Right renal cortex interstitium (tissue), 3 donors: ENCODE data around the gene HIC1. TPM values are rescaled to one million over a fixed set of nuclear protein-coding genes. Genes with fewer than 3 reads are reported as not detected.
A peak's percentile ranks its signal among the peaks of the same experiment; 100 is the strongest.

Experiments used
- DNase-seq, 3 donors: peaks; one replicate each; pipeline ENCODE4 v3.0.0-alpha.2; 2013; ENCODE audit warnings: low read depth in 3 of 3, low spot score in 2 of 3
- polyA plus RNA-seq, 3 donors: library from polyadenylated mRNA; unstranded; fragments of 120-200 nt; gene quantifications; one replicate each; pipeline ENCODE4 v1.2.1, GENCODE V29; 2013; ENCODE audit not compliant: insufficient read length in 3 of 3

The HIC1 gene
- polyA plus RNA-seq, 3 donors = 13.5 to 14.2 (median 14.0) TPM

GRCh38 chr17:2024572-2025219 lies 30.2 kb upstream of the HIC1 start:
- no peak for DNase-seq

- DNase-seq = no peak
These were observed 29.7 kb upstream of the HIC1 start, which contains the start of gene RTN4RL1 for GRCh38 chr17:2025220-2025621. TSS of gene RTN4RL1 (minus strand) at chr17:2025334. CDS start at chr17:2024865, 469 bp downstream.

- DNase-seq = no peak
These were observed 29.1 kb upstream of the HIC1 start for GRCh38 chr17:2025622-2026309.

- no peak for DNase-seq
These were observed 27.2 kb upstream of the HIC1 start for GRCh38 chr17:2027528-2028233.

GRCh38 chr17:2028234-2028614 lies 26.7 kb upstream of the HIC1 start:
- no peak for DNase-seq

GRCh38 chr17:2028737-2029136 lies 26.2 kb upstream of the HIC1 start:
- DNase-seq = no peak

GRCh38 chr17:2029911-2030778 lies 24.8 kb upstream of the HIC1 start, which contains the start of gene DPH1:
TSS of gene DPH1 (plus strand) at chr17:2030153. CDS start at chr17:2030170, 17 bp downstream.
- peak in 1 of 3 donors; percentile 62 for DNase-seq

GRCh38 chr17:2030779-2031163 lies 24.1 kb upstream of the HIC1 start:
- no peak for DNase-seq

- DNase-seq = no peak
These were observed 21.8 kb upstream of the HIC1 start for GRCh38 chr17:2033153-2033552.

GRCh38 chr17:2034157-2034556 lies 20.7 kb upstream of the HIC1 start:
- DNase-seq = no peak

- DNase-seq = no peak
These were observed 19.9 kb upstream of the HIC1 start for GRCh38 chr17:2034806-2035540.

GRCh38 chr17:2035541-2036488 lies 19.1 kb upstream of the HIC1 start:
- no peak for DNase-seq

- DNase-seq = no peak
These were observed 17.7 kb upstream of the HIC1 start for GRCh38 chr17:2037155-2037554.

GRCh38 chr17:2040219-2040827 lies 14.6 kb upstream of the HIC1 start:
- no peak for DNase-seq

GRCh38 chr17:2040942-2041560 lies 13.9 kb upstream of the HIC1 start:
- DNase-seq = no peak

GRCh38 chr17:2041561-2042389 lies 13.1 kb upstream of the HIC1 start, which contains the start of gene OVCA2:
TSS of gene OVCA2 (plus strand) at chr17:2042022. CDS start at chr17:2042048, 26 bp downstream.
- DNase-seq = peak; percentile 91 to 92 (median 92)

- DNase-seq = no peak
These were observed 12.5 kb upstream of the HIC1 start for GRCh38 chr17:2042390-2042847.
